Measurements from ENCODE around the gene AGBL4.
"Not testable (repeated sequence)": the region's sequence is repeated elsewhere in the genome, so short reads cannot be mapped to it uniquely, and the experiment has no call there.

The AGBL4 gene

DNA sequence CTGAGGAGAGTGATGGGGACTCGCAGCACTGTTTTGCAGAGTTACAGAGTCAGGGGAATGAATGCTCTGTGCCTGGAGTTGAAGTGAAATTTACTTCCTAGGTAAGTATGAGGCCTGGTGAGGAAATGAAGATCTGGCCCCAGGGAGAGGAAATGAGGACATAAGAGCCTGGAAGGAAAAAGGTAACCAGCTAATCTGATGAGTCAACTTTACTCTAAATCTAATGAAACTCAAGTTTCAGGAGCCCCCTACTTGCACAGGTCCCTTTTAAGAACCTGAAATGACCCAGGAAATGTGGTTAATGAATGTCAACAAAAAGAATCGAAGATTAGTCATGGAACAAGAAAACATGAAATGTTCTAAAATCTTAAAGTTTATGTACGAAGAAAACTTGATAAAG, 599.0 kb downstream of the AGBL4 start:
- DNase-seq = no peak

GRCh38 chr1:49416758-49417157, 607.0 kb downstream of the AGBL4 start:
- no peak for DNase-seq

- no peak for DNase-seq
Measured at GRCh38 chr1:49408346-49408745, 615.4 kb downstream of the AGBL4 start.

DNA sequence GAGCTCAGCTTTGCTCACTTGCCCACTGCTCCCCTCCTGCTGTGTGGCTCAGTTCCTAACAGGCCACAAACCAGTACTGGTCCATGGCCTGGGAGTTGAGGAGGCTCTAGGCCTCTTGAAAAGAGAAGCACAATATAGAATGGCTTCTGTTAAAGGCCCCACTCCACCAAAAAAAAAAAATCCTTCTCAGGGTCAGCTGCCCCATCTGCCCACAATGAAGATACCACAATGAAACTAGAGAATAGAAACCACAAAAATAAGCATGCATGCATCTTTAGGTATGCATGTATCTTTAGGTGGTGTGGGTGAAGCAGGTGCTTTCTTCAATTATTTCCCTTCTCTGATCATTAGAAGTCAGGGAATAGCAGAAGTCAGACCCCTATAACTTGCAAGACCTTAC, 626.7 kb downstream of the AGBL4 start:
- no peak for DNase-seq

DNA sequence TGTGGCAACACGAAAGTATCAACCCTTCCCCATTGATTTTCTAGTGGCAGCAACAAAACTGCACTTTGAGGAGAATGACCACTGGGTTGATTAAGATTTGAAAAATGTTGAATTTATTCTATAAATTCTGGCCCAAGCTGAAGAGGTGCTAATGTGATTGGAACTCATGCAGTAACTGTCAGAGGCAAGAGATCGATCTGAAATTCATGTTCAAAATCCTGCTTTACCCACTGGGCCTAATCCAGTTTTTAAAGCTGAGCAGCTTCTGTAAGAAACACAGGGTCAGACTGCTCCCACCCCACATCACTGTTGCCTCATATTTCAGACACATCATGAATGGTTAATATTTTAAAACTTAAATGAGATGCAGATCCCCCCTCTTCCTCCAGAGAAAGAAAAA, 629.6 kb downstream of the AGBL4 start:
- DNase-seq = no peak

DNA sequence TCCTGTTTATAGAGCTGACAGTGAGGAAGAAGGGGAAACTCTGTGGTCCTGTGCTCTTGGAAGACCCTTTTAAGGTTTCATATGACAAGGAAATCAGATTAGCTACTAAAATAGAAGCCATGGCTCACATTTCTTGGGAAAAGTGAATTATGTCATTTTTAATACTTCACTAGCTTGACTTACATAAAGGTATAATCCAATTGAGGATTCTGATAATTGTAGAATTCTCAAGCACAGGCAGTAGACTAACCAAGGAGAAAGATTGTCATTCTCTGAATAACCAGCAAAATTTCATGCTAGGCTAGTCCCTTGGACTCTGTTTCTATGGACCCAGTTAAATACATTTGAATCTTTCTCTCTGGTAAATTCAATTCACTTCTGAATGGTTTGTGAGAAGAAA, 634.1 kb downstream of the AGBL4 start:
- no peak for DNase-seq

- DNase-seq = no peak
Measured at GRCh38 chr1:49364676-49365075, 659.1 kb downstream of the AGBL4 start.

- DNase-seq = no peak
Measured at GRCh38 chr1:49363628-49364027, 660.1 kb downstream of the AGBL4 start.

- DNase-seq = no peak
Measured at GRCh38 chr1:49358036-49358435, 665.7 kb downstream of the AGBL4 start.

- DNase-seq = no peak
Measured at GRCh38 chr1:49356594-49356993, 667.2 kb downstream of the AGBL4 start.

- DNase-seq = no peak
Measured at GRCh38 chr1:49351768-49352167, 672.0 kb downstream of the AGBL4 start.

- no peak for DNase-seq
Measured at GRCh38 chr1:49346767-49347349, 676.9 kb downstream of the AGBL4 start.

- no peak for DNase-seq
Measured at GRCh38 chr1:49340576-49340975, 683.2 kb downstream of the AGBL4 start.

DNA sequence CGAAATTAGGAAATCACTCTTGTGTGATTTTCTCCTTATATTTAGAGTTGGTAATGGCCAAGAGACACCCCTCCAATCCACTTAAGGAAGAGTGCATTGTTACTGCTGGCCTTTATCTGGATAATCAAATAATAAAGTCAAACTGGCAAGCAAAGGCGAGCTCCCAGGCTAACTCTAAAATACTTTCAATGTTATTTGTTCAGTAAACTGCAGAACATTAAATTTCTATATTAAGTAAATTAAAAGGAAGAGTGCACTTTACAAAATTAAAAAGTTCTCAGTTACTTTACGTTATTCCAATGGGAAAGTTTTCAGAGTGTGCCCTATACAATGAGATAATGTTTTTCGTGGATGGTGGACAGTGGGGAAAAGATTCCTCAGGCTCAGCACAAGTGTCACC, 684.7 kb downstream of the AGBL4 start:
- no peak for DNase-seq

GRCh38 chr1:49337251-49337650, 686.5 kb downstream of the AGBL4 start:
- no peak for DNase-seq

- DNase-seq = no peak
Measured at GRCh38 chr1:49333906-49334305, 689.8 kb downstream of the AGBL4 start.

GRCh38 chr1:49331066-49331852, 692.5 kb downstream of the AGBL4 start:
- DNase-seq = no peak

GRCh38 chr1:49323925-49324540, 699.7 kb downstream of the AGBL4 start:
- no peak for DNase-seq

GRCh38 chr1:49320493-49320892, 703.3 kb downstream of the AGBL4 start:
- DNase-seq = not testable (repeated sequence)

DNA sequence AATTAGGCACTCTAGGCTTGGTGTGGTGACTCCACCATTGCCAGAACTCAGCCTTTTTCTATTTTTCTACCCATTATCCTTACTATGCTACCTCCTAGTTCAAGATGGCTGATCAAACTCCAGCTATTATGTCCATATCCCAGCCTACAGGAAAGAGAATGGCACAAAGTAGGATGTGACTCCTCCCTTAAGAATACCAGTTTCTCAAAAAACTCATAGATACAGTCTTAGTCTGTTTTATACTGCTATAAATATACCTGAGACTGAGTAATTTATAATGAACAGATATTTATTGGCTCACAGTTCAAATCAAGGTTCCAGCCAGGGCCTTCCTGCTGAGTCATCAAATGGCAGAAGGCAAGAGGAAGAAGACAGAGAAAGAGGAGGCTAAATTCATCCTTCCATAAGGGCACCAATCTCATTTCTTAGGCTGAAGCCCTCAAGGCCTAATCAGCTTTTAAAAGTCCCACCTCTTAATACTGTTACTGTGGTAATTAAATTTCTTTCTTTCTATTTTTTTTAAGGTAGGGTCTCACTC, 704.3 kb downstream of the AGBL4 start:
- no peak for DNase-seq

- no peak for DNase-seq
Measured at GRCh38 chr1:49318218-49318617, 705.5 kb downstream of the AGBL4 start.

DNA sequence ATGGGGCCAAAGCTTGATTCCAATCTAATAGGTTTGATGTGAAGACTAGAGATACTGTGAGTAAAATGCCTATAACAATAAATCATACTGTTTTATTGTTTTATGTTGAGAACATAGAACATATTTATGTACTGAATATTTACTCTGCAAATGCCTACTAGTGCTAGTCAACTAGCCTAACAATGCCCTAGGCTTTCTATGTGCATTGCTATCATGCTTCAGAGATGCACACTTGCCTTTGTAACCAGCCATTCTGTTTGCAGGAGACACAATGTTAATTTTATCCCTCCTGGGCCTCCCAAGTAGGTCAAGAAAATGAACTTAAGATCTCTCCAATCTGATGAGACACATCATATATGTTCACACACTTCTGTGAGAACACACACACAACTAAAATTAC, 716.3 kb downstream of the AGBL4 start:
- no peak for DNase-seq

DNA sequence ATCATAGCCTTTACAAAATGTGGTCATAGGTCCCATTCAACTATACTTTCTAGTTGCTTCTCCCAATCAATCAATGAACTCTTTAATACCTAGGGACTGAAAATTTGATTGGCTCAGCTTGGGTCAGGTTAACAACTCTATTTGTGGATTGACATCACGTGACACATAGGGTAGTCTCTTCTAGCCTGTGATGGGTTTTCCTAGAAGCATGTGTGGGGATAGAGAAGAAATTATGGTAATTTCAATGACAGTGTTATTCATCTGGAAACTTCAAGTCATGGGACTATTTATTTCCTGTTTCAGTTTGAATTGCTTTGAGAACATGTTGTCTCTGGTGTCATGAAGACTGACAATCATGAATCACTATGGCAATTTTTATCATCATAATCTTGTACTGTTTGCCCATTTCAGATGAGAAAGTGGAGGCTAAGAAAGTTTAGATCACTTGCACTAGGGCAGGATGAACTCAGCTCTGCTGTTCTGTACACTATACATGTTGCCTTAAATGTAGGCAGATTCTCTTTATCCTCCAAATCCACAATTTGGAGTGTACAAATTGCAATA, 717.2 kb downstream of the AGBL4 start:
- no peak for DNase-seq

- DNase-seq = not testable (repeated sequence)
Measured at GRCh38 chr1:49302400-49302799, 721.4 kb downstream of the AGBL4 start.

Data from NCI-H1092 treated with DMSO at 0.1 percent for 48 hours (cell line).